WERI-Rb-1 (cell line): ENCODE results near the gene TENM3.

Experiments used
- DNase-seq: peaks from one replicate; pipeline ENCODE4 v3.0.0-alpha.2; 2020
- H3K27ac ChIP-seq: fragments of 250-450 bp; sonication (Bioruptor Pico); 2 replicates; pipeline ENCODE4 v1.5.1; 2020; ENCODE audit warnings: mild to moderate bottlenecking, moderate library complexity
- H3K27me3 ChIP-seq: fragments of 250-450 bp; sonication (Bioruptor Pico); 2 replicates; pipeline ENCODE4 v1.5.1; 2021; ENCODE audit warnings: mild to moderate bottlenecking, low read depth, moderate library complexity; ENCODE audit not compliant: insufficient read depth, severe bottlenecking
- H3K36me3 ChIP-seq: fragments of 250-450 bp; sonication (Bioruptor Pico); 2 replicates; pipeline ENCODE4 v1.5.1; 2020; ENCODE audit warnings: mild to moderate bottlenecking, moderate library complexity
- H3K4me3 ChIP-seq: 2 replicates; pipeline ENCODE4 v1.5.1; 2011; ENCODE audit warnings: low read depth, mild to moderate bottlenecking, control low read depth, low read length
- H3K9me3 ChIP-seq: fragments of 250-450 bp; sonication (Bioruptor Pico); 2 replicates; pipeline ENCODE4 v1.5.1; 2021; ENCODE audit warnings: mild to moderate bottlenecking, moderate library complexity; ENCODE audit not compliant: severe bottlenecking
- TF ChIP-seq, protein P1 (sequence below): IDR thresholded peaks from 2 replicates; pipeline ENCODE4 v1.5.1; 2011; ENCODE audit warnings: low read depth, mild to moderate bottlenecking, control low read depth, inconsistent platforms, low read length

Gene TENM3

DNA sequence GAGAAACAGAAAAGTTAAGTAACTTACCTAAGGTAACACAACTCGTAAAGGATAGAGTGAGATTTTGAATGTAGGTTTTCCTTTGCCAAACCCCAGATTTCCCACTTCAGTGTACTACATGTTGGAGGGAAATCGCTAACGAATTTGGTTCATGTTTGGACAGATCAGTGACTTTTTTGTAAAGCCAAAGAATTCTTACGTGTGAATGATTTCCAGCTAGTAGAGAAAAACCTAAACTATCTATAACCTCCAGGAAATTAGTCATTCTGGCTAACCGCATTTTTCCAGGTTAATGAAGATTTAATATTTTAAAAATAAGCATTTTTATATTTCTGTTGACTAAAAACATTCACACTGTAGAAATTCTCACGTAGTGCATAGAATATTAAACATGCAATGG, 7.2 kb downstream of the TENM3 start:
- no peaks in the 10 kb centered on the region for H3K9me3 ChIP-seq

DNA sequence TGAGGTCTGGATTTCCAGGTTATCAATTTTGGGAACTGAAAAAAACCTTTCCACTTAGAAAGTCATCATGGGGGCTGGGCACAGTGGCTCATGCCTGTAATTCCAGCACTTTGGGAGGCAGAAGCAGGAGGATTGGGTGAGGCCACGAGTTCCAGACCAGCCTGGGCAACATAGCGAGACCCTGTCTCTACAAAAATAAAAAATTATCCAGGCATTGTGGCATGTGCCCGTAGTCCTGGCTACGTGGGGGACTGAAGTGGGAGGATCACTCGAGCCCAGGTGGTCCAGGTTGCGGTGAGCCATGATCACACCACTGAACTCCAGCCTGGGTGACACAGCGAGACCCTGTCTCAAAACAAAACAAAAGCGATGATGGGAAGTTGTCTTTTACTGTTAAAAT, 7.9 kb downstream of the TENM3 start:
- DNase-seq = no peak

More for the DNA sequence above, 7.2 kb downstream of the TENM3 start:
- no peak overlapping the region for H3K27ac ChIP-seq
- no peaks in the 10 kb centered on the region for H3K36me3 ChIP-seq
- DNase-seq = no peak
- TF ChIP-seq, protein P1, sequence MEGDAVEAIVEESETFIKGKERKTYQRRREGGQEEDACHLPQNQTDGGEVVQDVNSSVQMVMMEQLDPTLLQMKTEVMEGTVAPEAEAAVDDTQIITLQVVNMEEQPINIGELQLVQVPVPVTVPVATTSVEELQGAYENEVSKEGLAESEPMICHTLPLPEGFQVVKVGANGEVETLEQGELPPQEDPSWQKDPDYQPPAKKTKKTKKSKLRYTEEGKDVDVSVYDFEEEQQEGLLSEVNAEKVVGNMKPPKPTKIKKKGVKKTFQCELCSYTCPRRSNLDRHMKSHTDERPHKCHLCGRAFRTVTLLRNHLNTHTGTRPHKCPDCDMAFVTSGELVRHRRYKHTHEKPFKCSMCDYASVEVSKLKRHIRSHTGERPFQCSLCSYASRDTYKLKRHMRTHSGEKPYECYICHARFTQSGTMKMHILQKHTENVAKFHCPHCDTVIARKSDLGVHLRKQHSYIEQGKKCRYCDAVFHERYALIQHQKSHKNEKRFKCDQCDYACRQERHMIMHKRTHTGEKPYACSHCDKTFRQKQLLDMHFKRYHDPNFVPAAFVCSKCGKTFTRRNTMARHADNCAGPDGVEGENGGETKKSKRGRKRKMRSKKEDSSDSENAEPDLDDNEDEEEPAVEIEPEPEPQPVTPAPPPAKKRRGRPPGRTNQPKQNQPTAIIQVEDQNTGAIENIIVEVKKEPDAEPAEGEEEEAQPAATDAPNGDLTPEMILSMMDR = no peak
- H3K27me3 ChIP-seq = no peaks in the 10 kb centered on the region
- no peak overlapping the region for H3K4me3 ChIP-seq

DNA sequence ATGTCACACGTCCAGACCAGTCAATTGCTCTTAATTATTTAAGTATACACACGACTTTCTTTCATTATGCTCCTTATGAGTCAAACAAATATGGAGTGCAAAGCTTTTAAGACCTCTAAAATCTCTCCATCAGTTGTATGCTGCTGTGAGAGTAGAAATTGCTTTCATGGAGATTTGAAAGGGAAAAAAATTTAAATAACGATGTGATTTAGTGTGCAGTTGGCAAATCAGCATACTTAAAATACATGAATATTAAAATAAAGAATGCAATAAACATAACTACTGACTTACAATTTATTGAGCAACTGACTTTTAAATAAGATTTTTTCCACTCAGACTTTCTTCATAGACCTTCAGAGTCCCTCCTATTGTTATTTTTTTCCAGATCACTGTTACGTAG, 9.0 kb downstream of the TENM3 start:
- TF ChIP-seq, protein P1 = no peak
- no peak overlapping the region for H3K4me3 ChIP-seq
- H3K9me3 ChIP-seq = no peaks in the 10 kb centered on the region
- H3K27ac ChIP-seq = no peak overlapping the region
- no peak for DNase-seq
- H3K36me3 ChIP-seq = no peaks in the 10 kb centered on the region
- H3K27me3 ChIP-seq = no peaks in the 10 kb centered on the region

More for the DNA sequence above, 7.9 kb downstream of the TENM3 start:
- no peaks in the 10 kb centered on the region for H3K36me3 ChIP-seq
- H3K4me3 ChIP-seq = no peak overlapping the region
- H3K27me3 ChIP-seq = no peaks in the 10 kb centered on the region
- H3K9me3 ChIP-seq = no peaks in the 10 kb centered on the region
- TF ChIP-seq, protein P1 = no peak
- no peak overlapping the region for H3K27ac ChIP-seq

DNA sequence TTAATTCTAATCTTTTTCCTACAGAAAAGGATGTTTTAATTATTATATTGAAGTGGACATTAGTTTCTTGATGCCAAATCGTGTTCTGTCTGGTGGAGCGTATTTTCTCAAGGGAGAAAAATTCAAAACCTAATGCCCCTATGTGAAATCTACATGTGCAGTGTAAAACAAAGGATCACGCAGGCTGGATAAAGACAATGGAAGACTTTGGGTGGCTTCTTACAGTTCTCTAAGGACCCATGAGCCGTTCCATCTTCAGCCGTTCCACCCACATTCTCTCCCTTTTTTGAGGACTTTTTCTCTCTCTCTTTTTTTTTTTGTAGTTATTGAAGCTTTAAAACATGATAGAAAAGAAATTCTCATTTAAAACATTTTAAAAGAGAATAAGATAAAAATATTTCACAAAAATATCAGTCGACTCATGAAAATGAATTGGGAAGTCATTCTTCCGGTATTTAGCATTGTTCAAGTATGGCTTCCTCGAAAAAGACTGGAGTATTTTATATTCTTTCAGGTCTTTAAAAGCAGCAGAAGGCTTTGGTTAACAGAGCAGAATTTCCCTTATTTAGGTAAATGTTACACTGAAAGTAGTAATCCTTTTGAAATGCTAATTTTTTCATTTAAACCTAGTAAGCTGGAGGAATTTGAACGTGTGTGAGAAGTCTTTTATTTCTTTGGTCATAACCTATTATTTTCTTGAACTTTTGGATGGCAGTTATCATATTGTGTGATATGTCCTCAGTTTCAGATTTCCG, 11.0 kb downstream of the TENM3 start:
- H3K4me3 ChIP-seq = no peak overlapping the region
- no peaks in the 10 kb centered on the region for H3K27me3 ChIP-seq
- H3K36me3 ChIP-seq = no peaks in the 10 kb centered on the region
- H3K9me3 ChIP-seq = no peaks in the 10 kb centered on the region
- DNase-seq = no peak
- H3K27ac ChIP-seq = no peak overlapping the region
- TF ChIP-seq, protein P1 = no peak

DNA sequence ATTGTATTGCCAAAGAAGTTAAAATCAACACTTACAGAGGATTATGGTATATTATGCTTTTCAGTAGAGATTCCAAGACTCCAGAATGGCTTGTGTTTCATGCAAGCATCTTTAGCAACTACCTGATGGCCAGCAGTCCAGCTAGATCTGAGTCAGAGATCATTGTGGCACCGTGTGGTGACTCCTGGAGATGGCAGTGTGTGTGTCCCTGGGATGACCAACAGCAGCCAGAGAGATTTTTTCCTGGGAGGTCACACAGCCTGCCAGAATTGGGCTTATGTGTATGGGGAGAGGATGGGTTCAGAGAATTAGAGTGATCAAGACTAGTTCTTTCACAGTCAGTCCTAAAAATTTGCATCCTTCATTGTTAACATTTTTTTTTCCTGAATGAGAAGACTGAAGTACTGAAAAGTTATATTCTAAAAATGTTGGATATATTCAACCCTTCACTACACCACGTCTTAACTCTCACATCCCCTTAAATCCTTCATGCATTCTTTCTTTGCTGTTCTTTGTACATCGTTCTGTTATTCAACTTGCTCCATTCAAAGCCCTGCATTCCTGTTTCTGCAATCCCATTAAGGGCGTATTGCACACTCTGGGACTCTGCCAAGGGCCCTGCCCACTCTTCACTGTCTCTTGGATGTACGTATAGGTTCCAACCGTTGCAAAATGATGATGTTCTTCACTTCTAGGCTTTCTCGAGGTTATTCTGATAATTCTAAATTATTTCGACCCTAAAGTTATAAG, 12.4 kb downstream of the TENM3 start:
- H3K9me3 ChIP-seq = no peaks in the 10 kb centered on the region
- no peak overlapping the region for H3K4me3 ChIP-seq
- TF ChIP-seq, protein P1 = peak; percentile 29; the same call in 1 of the 2 replicates
- H3K36me3 ChIP-seq = no peaks in the 10 kb centered on the region
- no peaks in the 10 kb centered on the region for H3K27me3 ChIP-seq
- no peak for DNase-seq
- no peak overlapping the region for H3K27ac ChIP-seq
